Kidney (tissue), 14 donors: ENCODE results near the gene KCNA3. TPM values are rescaled to one million over a fixed set of nuclear protein-coding genes. Genes with fewer than 3 reads are reported as not detected.

Source experiments
- DNase-seq, 5 donors: peaks; one replicate each; pipeline ENCODE4 v3.0.0-alpha.2; 2013 to 2020
- FAIRE-seq: peaks from 2 replicates; lab custom pipeline; 2012; peaks lifted over from hg19 to GRCh38; lab: Jason Lieb, UNC
- H3K27ac ChIP-seq, 2 donors: one replicate each; pipeline ENCODE4 v1.7.0; 2013; ENCODE audit warnings: low read depth in 2 of 2, low read length in 2 of 2, inconsistent platforms in 1 of 2
- H3K27me3 ChIP-seq: one replicate; pipeline ENCODE4 v1.7.1; 2013; ENCODE audit warnings: low read length, inconsistent platforms; ENCODE audit not compliant: control insufficient read depth, insufficient read depth
- H3K36me3 ChIP-seq, 3 donors: one replicate each; pipeline versions ENCODE4 v1.7.0 to v1.7.1; 2013; ENCODE audit warnings: low read length in 3 of 3, control low read depth in 1 of 3, inconsistent platforms in 1 of 3; ENCODE audit not compliant: insufficient read depth in 3 of 3, control insufficient read depth in 2 of 3
- H3K4me1 ChIP-seq, 3 donors: one replicate each; pipeline versions ENCODE4 v1.7.0 to v1.7.1; 2013; ENCODE audit warnings: low read length in 3 of 3, inconsistent platforms in 1 of 3, low read depth in 1 of 3; ENCODE audit not compliant: control insufficient read depth in 2 of 3, insufficient read depth in 2 of 3
- H3K4me3 ChIP-seq, 3 donors: one replicate each; pipeline versions ENCODE4 v1.7.0 to v1.8.1; 2013; ENCODE audit warnings: low read length in 3 of 3, control low read depth in 1 of 3, inconsistent platforms in 1 of 3
- H3K9ac ChIP-seq, 3 donors: one replicate each; pipeline versions ENCODE4 v1.7.0 to v1.7.1; 2013; ENCODE audit warnings: low read length in 3 of 3, control low read depth in 1 of 3, inconsistent platforms in 1 of 3
- H3K9me3 ChIP-seq, 3 donors: one replicate each; pipeline versions ENCODE4 v1.7.0 to v1.7.1; 2013; ENCODE audit warnings: low read length in 3 of 3, control low read depth in 1 of 3, inconsistent platforms in 1 of 3; ENCODE audit not compliant: control insufficient read depth in 2 of 3, insufficient read depth in 1 of 3
- CTCF ChIP-seq: IDR thresholded peaks from 3 replicates; pipeline ENCODE4 v1.5.1; 2012; ENCODE audit warnings: mild to moderate bottlenecking, moderate library complexity, borderline replicate concordance; ENCODE audit not compliant: insufficient read depth; ENCODE audit errors: extremely low read depth
- intact Hi-C: fragments of 100-400 bp; cut with DNase I; formaldehyde crosslinking; loops from one replicate; pipeline ENCODE4 v1.11.1; 2022
- polyA plus RNA-seq: library from polyadenylated mRNA; stranded (reverse); fragments of 350-450 nt; fragmentation: Illumina TruSeq; extraction: RNeasy Lipid Tissue Mini Kit (QIAGEN cat#74804); gene quantifications from one replicate; pipeline ENCODE4 v1.2.3, GENCODE V29; 2014; ENCODE audit warnings: low read depth, low replicate concordance; ENCODE audit not compliant: insufficient read depth
- total RNA-seq: library from RNA; stranded (reverse); fragmentation: NEBNext Ultra II Directional; extraction: Animal tissue kit (Norgen Biotek cat#: 25700); gene quantifications from one replicate; pipeline ENCODE4 v1.2.1, GENCODE V29; 2021
- donor health status: control.
- donor health status: control.
- donor health status: control.
- donor health status: control.
- donor health status: control.
- donor health status: DM: yes; HTN: yes; CAD: no.
- donor health status: Normal renal cell carcinoma (clear cell type).

Gene KCNA3
- total and polyA plus RNA-seq, 2 donors from 2014 or later, result 6.7 TPM; not detected in 1

- H3K9me3 ChIP-seq, result no peaks in the 10 kb centered on the region
- no peak overlapping the region for H3K9ac ChIP-seq
- H3K27me3 ChIP-seq, result no peaks in the 10 kb centered on the region
- FAIRE-seq, result no peak
- intact Hi-C loops, result no loop called here
- peaks cover 0 to 2% (median 0%) of the 10 kb centered on the region in 3 donors for H3K4me1 ChIP-seq
- no peak for DNase-seq
- H3K27ac ChIP-seq, result no peak overlapping the region
- TF ChIP-seq CTCF, result no peak
- no peaks in the 10 kb centered on the region for H3K36me3 ChIP-seq
- no peak overlapping the region for H3K4me3 ChIP-seq
These were observed 47.9 kb downstream of the KCNA3 start for GRCh38 chr1:110626889-110627288.

Other genes with a start within 250 kb of the KCNA3 start
- not detected for gene PROK1, start 223.8 kb downstream of the KCNA3 start, total RNA-seq
- not detected for gene PROK1, start 223.8 kb downstream of the KCNA3 start, polyA plus RNA-seq
- gene KCNA10, start 155.8 kb downstream of the KCNA3 start, total RNA-seq, result not detected
- gene KCNA10, start 155.8 kb downstream of the KCNA3 start, polyA plus RNA-seq, result not detected
- gene KCNA2, start 68.6 kb downstream of the KCNA3 start, total RNA-seq, result 1.3 TPM
- gene KCNA2, start 68.6 kb downstream of the KCNA3 start, polyA plus RNA-seq, result 0.09 TPM
- 70.9 TPM for gene CD53, start 198.2 kb upstream of the KCNA3 start, total RNA-seq
- 10.7 TPM for gene CD53, start 198.2 kb upstream of the KCNA3 start, polyA plus RNA-seq